Body of pancreas (tissue), 4 donors: ENCODE measurements around the gene ZNF672.

Source experiments
- POLR2A ChIP-seq, 3 donors: fragments of 450-650 bp; IDR thresholded peaks; one replicate each; pipeline ENCODE4 v1.6.1; 2016; ENCODE audit warnings: antibody characterized with exemption in 3 of 3, mild to moderate bottlenecking in 2 of 3
- TF ChIP-seq, protein P1 (sequence below), 7 experiments: fragments of 450-650 bp in 4 of 7; fragments of 200-600 bp in 3 of 7; sonication (generic) in 3 of 7; IDR thresholded peaks; one replicate each; pipeline ENCODE4 v1.5.1; 2016 to 2019; ENCODE audit warnings: antibody characterized with exemption in 7 of 7

DNA sequence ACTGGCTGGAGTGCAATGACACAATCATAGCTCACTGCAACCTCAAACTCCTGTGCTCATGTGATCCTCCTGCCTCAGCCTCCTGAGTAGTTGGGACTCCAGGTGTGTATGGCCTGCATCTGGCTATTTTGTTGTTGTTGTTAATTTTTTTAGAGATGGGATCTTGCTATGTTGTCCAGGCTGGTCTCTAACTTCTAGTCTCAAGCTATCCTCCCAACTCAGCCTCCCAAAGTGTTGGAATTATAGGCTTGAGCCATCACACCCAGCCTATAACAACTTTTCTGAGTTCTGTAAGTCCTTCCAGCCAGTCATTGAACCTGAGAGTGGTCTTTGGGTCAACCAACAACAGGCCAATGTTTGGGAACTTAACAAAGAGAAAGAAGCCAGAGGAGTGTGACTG lies 56.8 kb downstream of the ZNF672 start:
- TF ChIP-seq POLR2A (IDR thresholded peaks at IDR 0.05): no peak
- TF ChIP-seq, protein P1, sequence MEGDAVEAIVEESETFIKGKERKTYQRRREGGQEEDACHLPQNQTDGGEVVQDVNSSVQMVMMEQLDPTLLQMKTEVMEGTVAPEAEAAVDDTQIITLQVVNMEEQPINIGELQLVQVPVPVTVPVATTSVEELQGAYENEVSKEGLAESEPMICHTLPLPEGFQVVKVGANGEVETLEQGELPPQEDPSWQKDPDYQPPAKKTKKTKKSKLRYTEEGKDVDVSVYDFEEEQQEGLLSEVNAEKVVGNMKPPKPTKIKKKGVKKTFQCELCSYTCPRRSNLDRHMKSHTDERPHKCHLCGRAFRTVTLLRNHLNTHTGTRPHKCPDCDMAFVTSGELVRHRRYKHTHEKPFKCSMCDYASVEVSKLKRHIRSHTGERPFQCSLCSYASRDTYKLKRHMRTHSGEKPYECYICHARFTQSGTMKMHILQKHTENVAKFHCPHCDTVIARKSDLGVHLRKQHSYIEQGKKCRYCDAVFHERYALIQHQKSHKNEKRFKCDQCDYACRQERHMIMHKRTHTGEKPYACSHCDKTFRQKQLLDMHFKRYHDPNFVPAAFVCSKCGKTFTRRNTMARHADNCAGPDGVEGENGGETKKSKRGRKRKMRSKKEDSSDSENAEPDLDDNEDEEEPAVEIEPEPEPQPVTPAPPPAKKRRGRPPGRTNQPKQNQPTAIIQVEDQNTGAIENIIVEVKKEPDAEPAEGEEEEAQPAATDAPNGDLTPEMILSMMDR (IDR thresholded peaks at IDR 0.05): no peak
